ENCODE measurements around the gene S100A14. TPM values are rescaled to one million over a fixed set of nuclear protein-coding genes. Genes with fewer than 3 reads are reported as not detected.

The S100A14 gene
- total and polyA plus RNA-seq, 2 of the 13 experiments (the other 11 are each of a cell fraction or from before 2014, with no cell fraction given) = 1.4 to 7.7 TPM

DNA sequence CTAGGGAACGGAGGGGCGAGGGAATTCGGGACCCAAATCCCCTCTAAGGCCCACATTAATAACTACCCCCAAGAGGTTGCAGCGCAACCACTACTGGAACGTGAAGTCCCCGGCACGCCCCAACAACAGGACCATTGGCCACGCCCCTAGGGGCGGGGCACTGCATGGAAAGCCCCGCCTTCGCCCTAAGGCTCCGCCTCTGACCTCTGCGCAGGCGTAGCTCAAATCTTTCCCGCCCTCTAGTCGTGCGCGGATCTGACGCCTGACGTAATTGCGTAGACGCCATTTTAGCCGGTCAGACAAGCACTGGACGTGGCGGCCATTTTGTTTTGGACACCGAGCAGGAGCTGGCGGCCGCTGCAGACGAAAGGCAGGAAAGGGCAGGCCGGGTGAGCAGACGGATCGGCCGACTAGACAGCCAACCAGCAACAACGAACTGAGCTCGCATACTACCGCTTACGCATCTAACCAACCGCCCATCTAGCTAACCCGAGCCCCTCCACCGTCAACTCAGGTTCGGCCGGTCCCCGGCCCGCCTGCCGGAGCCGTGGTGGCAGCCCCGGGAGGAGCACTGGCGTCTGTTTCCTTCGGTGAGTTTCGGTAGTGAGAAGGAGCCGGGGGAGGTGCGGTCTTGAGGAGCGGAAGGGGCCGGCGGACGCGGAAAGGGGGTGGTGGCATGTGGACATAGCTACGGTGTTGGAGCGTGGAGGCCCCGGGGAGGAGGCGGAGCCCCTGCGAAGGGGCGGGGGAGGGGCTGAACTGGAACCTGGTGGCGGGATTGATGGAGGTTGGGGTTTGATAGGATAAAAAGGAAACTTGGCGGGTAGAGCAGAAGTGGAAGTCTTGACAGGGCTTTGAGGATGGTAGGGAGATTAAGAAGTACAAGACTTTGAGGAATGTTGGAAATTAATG lies 17.9 kb upstream of the S100A14 start, which contains the start of gene CHTOP (continued):
- TF ChIP-seq, protein P1, sequence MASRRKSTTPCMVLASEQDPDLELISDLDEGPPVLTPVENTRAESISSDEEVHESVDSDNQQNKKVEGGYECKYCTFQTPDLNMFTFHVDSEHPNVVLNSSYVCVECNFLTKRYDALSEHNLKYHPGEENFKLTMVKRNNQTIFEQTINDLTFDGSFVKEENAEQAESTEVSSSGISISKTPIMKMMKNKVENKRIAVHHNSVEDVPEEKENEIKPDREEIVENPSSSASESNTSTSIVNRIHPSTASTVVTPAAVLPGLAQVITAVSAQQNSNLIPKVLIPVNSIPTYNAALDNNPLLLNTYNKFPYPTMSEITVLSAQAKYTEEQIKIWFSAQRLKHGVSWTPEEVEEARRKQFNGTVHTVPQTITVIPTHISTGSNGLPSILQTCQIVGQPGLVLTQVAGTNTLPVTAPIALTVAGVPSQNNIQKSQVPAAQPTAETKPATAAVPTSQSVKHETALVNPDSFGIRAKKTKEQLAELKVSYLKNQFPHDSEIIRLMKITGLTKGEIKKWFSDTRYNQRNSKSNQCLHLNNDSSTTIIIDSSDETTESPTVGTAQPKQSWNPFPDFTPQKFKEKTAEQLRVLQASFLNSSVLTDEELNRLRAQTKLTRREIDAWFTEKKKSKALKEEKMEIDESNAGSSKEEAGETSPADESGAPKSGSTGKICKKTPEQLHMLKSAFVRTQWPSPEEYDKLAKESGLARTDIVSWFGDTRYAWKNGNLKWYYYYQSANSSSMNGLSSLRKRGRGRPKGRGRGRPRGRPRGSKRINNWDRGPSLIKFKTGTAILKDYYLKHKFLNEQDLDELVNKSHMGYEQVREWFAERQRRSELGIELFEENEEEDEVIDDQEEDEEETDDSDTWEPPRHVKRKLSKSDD (CRISPR knock-in tag; IDR thresholded peaks at IDR 0.05; ENCODE audit: low read depth) = peak; percentile 99
- TF ChIP-seq ZBTB1 (CRISPR knock-in tag; IDR thresholded peaks at IDR 0.05; ENCODE audit: borderline replicate concordance) (no peak), JARID2 (CRISPR knock-in tag; IDR thresholded peaks at IDR 0.05; ENCODE audit: insufficient replicate concordance) (no peak), PRMT3 (CRISPR knock-in tag; IDR thresholded peaks at IDR 0.05; ENCODE audit: borderline replicate concordance, low read depth) (peak; percentile 66; the same call in 1 of the 2 replicates), SP5 (CRISPR knock-in tag; IDR thresholded peaks at IDR 0.05; ENCODE audit: borderline replicate concordance, low read depth) (peak; percentile 77), ZNF446 (CRISPR knock-in tag; IDR thresholded peaks at IDR 0.05) (no peak), ZNF562 (CRISPR knock-in tag; IDR thresholded peaks at IDR 0.05; ENCODE audit: borderline replicate concordance) (no peak), ZMYM2 (CRISPR knock-in tag; IDR thresholded peaks at IDR 0.05) (0 out of 2 replicates have a peak, but pooled peaks have one; percentile 46), YY1 (IDR thresholded peaks at IDR 0.05; ENCODE audit: insufficient read depth, insufficient replicate concordance, low read depth, low read length) (peak; percentile 99), ZNF143 (CRISPR knock-in tag; IDR thresholded peaks at IDR 0.05) (0 out of 2 replicates have a peak, but pooled peaks have one; percentile 28), RCOR2 (CRISPR knock-in tag; IDR thresholded peaks at IDR 0.05) (no peak), MED8 (CRISPR knock-in tag; IDR thresholded peaks at IDR 0.05; ENCODE audit: insufficient replicate concordance) (peak; percentile 80), ZNF891 (CRISPR knock-in tag; IDR thresholded peaks at IDR 0.05) (peak; percentile 74), PHF8 (CRISPR knock-in tag; IDR thresholded peaks at IDR 0.05) (peak; percentile 82), DR1 (CRISPR knock-in tag; IDR thresholded peaks at IDR 0.05) (peak; percentile 90), THAP11 (CRISPR knock-in tag; IDR thresholded peaks at IDR 0.05) (peak; percentile 90), KDM1A (CRISPR knock-in tag; IDR thresholded peaks at IDR 0.05) (no peak), ZNF496 (CRISPR knock-in tag; IDR thresholded peaks at IDR 0.05; ENCODE audit: insufficient replicate concordance) (no peak)
- TF ChIP-seq, protein P2, sequence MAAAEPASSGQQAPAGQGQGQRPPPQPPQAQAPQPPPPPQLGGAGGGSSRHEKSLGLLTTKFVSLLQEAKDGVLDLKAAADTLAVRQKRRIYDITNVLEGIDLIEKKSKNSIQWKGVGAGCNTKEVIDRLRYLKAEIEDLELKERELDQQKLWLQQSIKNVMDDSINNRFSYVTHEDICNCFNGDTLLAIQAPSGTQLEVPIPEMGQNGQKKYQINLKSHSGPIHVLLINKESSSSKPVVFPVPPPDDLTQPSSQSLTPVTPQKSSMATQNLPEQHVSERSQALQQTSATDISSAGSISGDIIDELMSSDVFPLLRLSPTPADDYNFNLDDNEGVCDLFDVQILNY (CRISPR knock-in tag; conservative IDR thresholded peaks at IDR 0.05) = peak; percentile 95
- TF ChIP-seq, protein P3, sequence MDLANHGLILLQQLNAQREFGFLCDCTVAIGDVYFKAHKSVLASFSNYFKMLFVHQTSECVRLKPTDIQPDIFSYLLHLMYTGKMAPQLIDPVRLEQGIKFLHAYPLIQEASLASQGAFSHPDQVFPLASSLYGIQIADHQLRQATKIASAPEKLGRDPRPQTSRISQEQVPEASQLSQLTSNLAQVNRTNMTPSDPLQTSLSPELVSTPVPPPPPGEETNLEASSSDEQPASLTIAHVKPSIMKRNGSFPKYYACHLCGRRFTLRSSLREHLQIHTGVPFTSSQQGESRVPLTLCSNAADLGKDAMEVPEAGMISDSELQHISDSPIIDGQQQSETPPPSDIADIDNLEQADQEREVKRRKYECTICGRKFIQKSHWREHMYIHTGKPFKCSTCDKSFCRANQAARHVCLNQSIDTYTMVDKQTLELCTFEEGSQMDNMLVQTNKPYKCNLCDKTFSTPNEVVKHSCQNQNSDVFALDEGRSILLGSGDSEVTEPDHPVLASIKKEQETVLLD (CRISPR knock-in tag; IDR thresholded peaks at IDR 0.05; ENCODE audit: low read depth) = peak; percentile 35; the same call in 1 of the 2 replicates

Data from HepG2 (cell line).